GM21786 (cell line): Measurements from ENCODE around the gene DBN1.

Experiments
- ATAC-seq: cut with Tn5 transposase; IDR thresholded peaks from one replicate; pipeline ENCODE4 v1.9.1; 2021; ENCODE audit not compliant: unreplicated experiment

The DBN1 gene

GRCh38 chr5:177445052-177445916 lies 28.1 kb downstream of the DBN1 start:
- no peak for ATAC-seq

- no peak for ATAC-seq
These were observed 29.1 kb downstream of the DBN1 start for GRCh38 chr5:177444106-177445051.

GRCh38 chr5:177443144-177443983 lies 30.1 kb downstream of the DBN1 start:
- no peak for ATAC-seq

GRCh38 chr5:177442066-177442826 lies 31.2 kb downstream of the DBN1 start:
- no peak for ATAC-seq

GRCh38 chr5:177440990-177441780 lies 32.2 kb downstream of the DBN1 start:
- ATAC-seq, result no peak

- ATAC-seq, result no peak
These were observed 33.0 kb downstream of the DBN1 start for GRCh38 chr5:177440211-177440989.

GRCh38 chr5:177439518-177440053 lies 33.8 kb downstream of the DBN1 start:
- ATAC-seq, result no peak

GRCh38 chr5:177438468-177438867 lies 35.0 kb downstream of the DBN1 start:
- no peak for ATAC-seq

- no peak for ATAC-seq
These were observed 35.8 kb downstream of the DBN1 start for GRCh38 chr5:177437623-177438022.

- no peak for ATAC-seq
These were observed 37.4 kb downstream of the DBN1 start for GRCh38 chr5:177435847-177436536.

GRCh38 chr5:177434942-177435738 lies 38.3 kb downstream of the DBN1 start:
- ATAC-seq, result no peak

GRCh38 chr5:177434437-177434836 lies 39.0 kb downstream of the DBN1 start:
- no peak for ATAC-seq

GRCh38 chr5:177433658-177434217 lies 39.7 kb downstream of the DBN1 start:
- ATAC-seq, result no peak

GRCh38 chr5:177432839-177433657 lies 40.4 kb downstream of the DBN1 start:
- no peak for ATAC-seq

GRCh38 chr5:177432143-177432838 lies 41.1 kb downstream of the DBN1 start:
- no peak for ATAC-seq
